LNCAP (cell line): ENCODE results near the gene SPATA1.

Source experiments
- TF ChIP-seq, protein P1 (sequence below): fragments of 450-650 bp; IDR thresholded peaks from 2 replicates; pipeline ENCODE4 v1.5.1; 2017; ENCODE audit warnings: mild to moderate bottlenecking

SPATA1 gene

DNA sequence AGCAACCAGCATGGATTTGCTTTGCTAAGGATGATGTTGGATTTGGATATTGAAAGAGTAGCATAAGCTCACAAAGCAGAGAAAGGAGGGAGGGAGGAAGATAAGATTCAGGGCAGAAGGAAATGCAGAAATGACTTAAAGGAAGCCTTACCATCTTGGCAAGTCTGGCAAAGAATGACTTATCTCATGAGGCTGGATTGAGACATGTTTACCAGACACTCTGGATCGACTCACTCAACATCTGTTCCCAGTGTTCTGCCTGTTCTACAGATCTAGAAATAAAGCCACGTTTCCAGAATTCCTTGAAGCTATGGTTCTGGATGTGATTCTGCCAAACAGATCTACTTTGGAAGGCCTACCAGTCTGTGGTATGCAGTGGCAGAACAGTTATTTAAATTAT, 106.8 kb downstream of the SPATA1 start:
- TF ChIP-seq, protein P1, sequence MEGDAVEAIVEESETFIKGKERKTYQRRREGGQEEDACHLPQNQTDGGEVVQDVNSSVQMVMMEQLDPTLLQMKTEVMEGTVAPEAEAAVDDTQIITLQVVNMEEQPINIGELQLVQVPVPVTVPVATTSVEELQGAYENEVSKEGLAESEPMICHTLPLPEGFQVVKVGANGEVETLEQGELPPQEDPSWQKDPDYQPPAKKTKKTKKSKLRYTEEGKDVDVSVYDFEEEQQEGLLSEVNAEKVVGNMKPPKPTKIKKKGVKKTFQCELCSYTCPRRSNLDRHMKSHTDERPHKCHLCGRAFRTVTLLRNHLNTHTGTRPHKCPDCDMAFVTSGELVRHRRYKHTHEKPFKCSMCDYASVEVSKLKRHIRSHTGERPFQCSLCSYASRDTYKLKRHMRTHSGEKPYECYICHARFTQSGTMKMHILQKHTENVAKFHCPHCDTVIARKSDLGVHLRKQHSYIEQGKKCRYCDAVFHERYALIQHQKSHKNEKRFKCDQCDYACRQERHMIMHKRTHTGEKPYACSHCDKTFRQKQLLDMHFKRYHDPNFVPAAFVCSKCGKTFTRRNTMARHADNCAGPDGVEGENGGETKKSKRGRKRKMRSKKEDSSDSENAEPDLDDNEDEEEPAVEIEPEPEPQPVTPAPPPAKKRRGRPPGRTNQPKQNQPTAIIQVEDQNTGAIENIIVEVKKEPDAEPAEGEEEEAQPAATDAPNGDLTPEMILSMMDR, result no peak

DNA sequence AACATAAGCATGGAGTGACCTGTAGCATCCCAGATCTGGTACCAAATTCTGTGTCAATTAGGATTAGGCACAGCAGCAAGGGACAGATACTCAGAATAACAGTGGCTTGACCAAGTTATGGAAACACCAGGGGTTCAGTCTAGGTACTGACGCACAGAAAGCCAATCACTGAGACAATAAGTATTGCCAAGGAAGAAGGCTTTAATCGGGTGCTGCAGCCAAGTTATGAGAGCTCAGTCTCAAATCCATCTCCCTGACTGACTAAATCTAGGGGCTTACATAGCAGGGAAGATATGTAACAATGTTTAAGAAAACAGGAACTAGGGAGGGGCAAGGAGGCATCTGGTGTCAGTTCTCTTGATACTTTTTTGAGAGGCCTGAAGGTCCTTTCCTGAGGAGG, 107.7 kb downstream of the SPATA1 start:
- TF ChIP-seq, protein P1, result no peak

DNA sequence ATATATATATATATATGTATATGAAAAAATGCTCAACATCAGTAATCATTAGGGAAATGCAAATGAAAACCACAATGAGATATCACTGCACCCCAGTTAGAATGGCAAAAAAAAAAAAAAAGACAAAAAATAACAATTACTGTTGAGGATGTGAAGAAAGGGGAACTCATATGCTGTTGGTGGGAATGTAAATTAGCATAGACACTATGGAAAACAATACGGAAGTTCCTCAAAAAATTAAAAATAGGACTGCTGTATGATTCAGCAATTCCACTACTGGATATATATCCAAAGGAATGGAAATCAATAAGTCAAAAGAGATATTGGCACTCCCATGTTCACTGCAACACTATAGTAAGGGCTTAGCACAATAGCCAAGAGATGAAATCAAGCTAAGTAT, 109.6 kb downstream of the SPATA1 start:
- TF ChIP-seq, protein P1, result no peak
